ENCODE measurements around the gene TEKT5. TPM values are rescaled to one million over a fixed set of nuclear protein-coding genes. Genes with fewer than 3 reads are reported as not detected.

Gene TEKT5
- total RNA-seq, 1 experiment from 2014 or later = 0.12 TPM

- Histone ChIP-seq H3K36me3 (no peaks in the 10 kb centered on the region), H3K9me3 (replicated peaks) (no peaks in the 10 kb centered on the region), H3K27me3 (no peaks in the 10 kb centered on the region), H3K4me1 (peaks cover 4% of the 10 kb centered on the region; the same call in 1 of the 2 replicates), H3K4me3 (no peak overlapping the region), H3K27ac (no peak overlapping the region)
- no peak for DNase-seq
These were observed 75.4 kb downstream of the TEKT5 start for GRCh38 chr16:10619271-10619849.

- H3K27ac ChIP-seq = no peak overlapping the region
- H3K4me1 ChIP-seq = peaks cover 4% of the 10 kb centered on the region; the same call in 1 of the 2 replicates
These were observed 76.0 kb downstream of the TEKT5 start for GRCh38 chr16:10618710-10619209.

GRCh38 chr16:10617662-10618420 is 76.9 kb downstream of the TEKT5 start:
- H3K36me3 ChIP-seq = no peaks in the 10 kb centered on the region
- peaks cover 4% of the 10 kb centered on the region; the same call in 1 of the 2 replicates for H3K4me1 ChIP-seq
- H3K9me3 ChIP-seq (replicated peaks) = no peaks in the 10 kb centered on the region
- no peaks in the 10 kb centered on the region for H3K27me3 ChIP-seq
- DNase-seq = no peak
- H3K27ac ChIP-seq = no peak overlapping the region
- no peak overlapping the region for H3K4me3 ChIP-seq

More at GRCh38 chr16:10618710-10619209, 76.0 kb downstream of the TEKT5 start:
- DNase-seq = no peak
- H3K27me3 ChIP-seq = no peaks in the 10 kb centered on the region
- H3K36me3 ChIP-seq = no peaks in the 10 kb centered on the region
- no peaks in the 10 kb centered on the region for H3K9me3 ChIP-seq (replicated peaks)
- H3K4me3 ChIP-seq = no peak overlapping the region

- no peak overlapping the region; the same call in 1 of the 2 replicates for H3K27ac ChIP-seq
- H3K27me3 ChIP-seq = no peaks in the 10 kb centered on the region
- H3K36me3 ChIP-seq = no peaks in the 10 kb centered on the region
- DNase-seq = peak; percentile 66 to 76
- peaks cover 4% of the 10 kb centered on the region; the same call in 1 of the 2 replicates for H3K4me1 ChIP-seq
- H3K4me3 ChIP-seq = peak overlapping the region; percentile 31
- no peaks in the 10 kb centered on the region for H3K9me3 ChIP-seq (replicated peaks)
These were observed 77.7 kb downstream of the TEKT5 start for GRCh38 chr16:10616756-10617640.

GRCh38 chr16:10616419-10616755 is 78.3 kb downstream of the TEKT5 start:
- Histone ChIP-seq H3K27me3 (no peaks in the 10 kb centered on the region), H3K27ac (no peak overlapping the region), H3K4me3 (peak overlapping the region; percentile 31), H3K9me3 (replicated peaks) (no peaks in the 10 kb centered on the region), H3K36me3 (no peaks in the 10 kb centered on the region), H3K4me1 (peaks cover 4% of the 10 kb centered on the region; the same call in 1 of the 2 replicates)
- DNase-seq = peak in 1 of 2 experiments; percentile 4

- no peaks in the 10 kb centered on the region for H3K9me3 ChIP-seq (replicated peaks)
- H3K27ac ChIP-seq = no peak overlapping the region
- H3K4me1 ChIP-seq = peaks cover 4% of the 10 kb centered on the region; the same call in 1 of the 2 replicates
- no peaks in the 10 kb centered on the region for H3K36me3 ChIP-seq
- no peaks in the 10 kb centered on the region for H3K27me3 ChIP-seq
- H3K4me3 ChIP-seq = no peak overlapping the region
- DNase-seq = no peak
These were observed 80.0 kb downstream of the TEKT5 start for GRCh38 chr16:10614685-10615084.

- no peak for DNase-seq
- no peak overlapping the region for H3K27ac ChIP-seq
- H3K27me3 ChIP-seq = no peaks in the 10 kb centered on the region
- peaks cover 4% of the 10 kb centered on the region; the same call in 1 of the 2 replicates for H3K4me1 ChIP-seq
- H3K4me3 ChIP-seq = no peak overlapping the region
- no peaks in the 10 kb centered on the region for H3K36me3 ChIP-seq
- H3K9me3 ChIP-seq (replicated peaks) = no peaks in the 10 kb centered on the region
These were observed 80.8 kb downstream of the TEKT5 start for GRCh38 chr16:10613785-10614485.

GRCh38 chr16:10612649-10613179 is 82.0 kb downstream of the TEKT5 start:
- no peaks in the 10 kb centered on the region for H3K27me3 ChIP-seq
- no peak for DNase-seq
- H3K36me3 ChIP-seq = no peaks in the 10 kb centered on the region
- no peaks in the 10 kb centered on the region for H3K9me3 ChIP-seq (replicated peaks)
- peaks cover 4% of the 10 kb centered on the region; the same call in 1 of the 2 replicates for H3K4me1 ChIP-seq
- no peak overlapping the region for H3K27ac ChIP-seq
- H3K4me3 ChIP-seq = no peak overlapping the region

GRCh38 chr16:10611825-10612342 is 82.8 kb downstream of the TEKT5 start:
- H3K4me3 ChIP-seq = no peak overlapping the region
- no peak overlapping the region for H3K27ac ChIP-seq
- no peaks in the 10 kb centered on the region for H3K9me3 ChIP-seq (replicated peaks)
- H3K4me1 ChIP-seq = no peaks in the 10 kb centered on the region
- no peaks in the 10 kb centered on the region for H3K36me3 ChIP-seq
- peak in 1 of 2 experiments; percentile 44 for DNase-seq
- no peaks in the 10 kb centered on the region for H3K27me3 ChIP-seq

GRCh38 chr16:10610499-10611184 is 84.1 kb downstream of the TEKT5 start:
- H3K4me3 ChIP-seq = no peak overlapping the region
- H3K27me3 ChIP-seq = no peaks in the 10 kb centered on the region
- no peaks in the 10 kb centered on the region for H3K36me3 ChIP-seq
- no peak overlapping the region for H3K27ac ChIP-seq
- no peaks in the 10 kb centered on the region for H3K9me3 ChIP-seq (replicated peaks)
- DNase-seq = no peak
- H3K4me1 ChIP-seq = no peaks in the 10 kb centered on the region

- no peaks in the 10 kb centered on the region for H3K27me3 ChIP-seq
- no peak overlapping the region for H3K27ac ChIP-seq
- DNase-seq = no peak
- no peak overlapping the region for H3K4me3 ChIP-seq
- H3K4me1 ChIP-seq = no peaks in the 10 kb centered on the region
- no peaks in the 10 kb centered on the region for H3K36me3 ChIP-seq
- no peaks in the 10 kb centered on the region for H3K9me3 ChIP-seq (replicated peaks)
These were observed 85.3 kb downstream of the TEKT5 start for GRCh38 chr16:10609402-10609774.

GRCh38 chr16:10608687-10609401 is 85.9 kb downstream of the TEKT5 start:
- Histone ChIP-seq H3K27me3 (no peaks in the 10 kb centered on the region), H3K4me3 (no peak overlapping the region), H3K9me3 (replicated peaks) (no peaks in the 10 kb centered on the region), H3K27ac (no peak overlapping the region), H3K36me3 (no peaks in the 10 kb centered on the region), H3K4me1 (no peaks in the 10 kb centered on the region)
- no peak for DNase-seq

GRCh38 chr16:10607157-10607556 is 87.6 kb downstream of the TEKT5 start:
- H3K9me3 ChIP-seq (replicated peaks) = no peaks in the 10 kb centered on the region
- no peak for DNase-seq
- no peaks in the 10 kb centered on the region for H3K27me3 ChIP-seq

More at GRCh38 chr16:10607157-10607556, 87.6 kb downstream of the TEKT5 start:
- no peak overlapping the region for H3K27ac ChIP-seq
- no peaks in the 10 kb centered on the region for H3K36me3 ChIP-seq
- H3K4me1 ChIP-seq = no peaks in the 10 kb centered on the region
- H3K4me3 ChIP-seq = no peak overlapping the region

All from SJCRH30 (cell line).